Endodermal cell (in vitro differentiated cells): ENCODE results near the gene NREP. TPM values are rescaled to one million over a fixed set of nuclear protein-coding genes. Genes with fewer than 3 reads are reported as not detected.

Source experiments
- DNase-seq: peaks from one replicate; pipeline ENCODE4 v3.0.0-alpha.2; 2017
- H3K27ac ChIP-seq: 2 replicates; pipeline ENCODE4 v1.5.1; 2013; ENCODE audit warnings: mild to moderate bottlenecking, low read depth, low read length, moderate library complexity
- H3K27me3 ChIP-seq: 2 replicates; pipeline ENCODE4 v1.6.1; 2013; ENCODE audit warnings: mild to moderate bottlenecking, low read length, moderate library complexity; ENCODE audit not compliant: insufficient read depth, control insufficient read depth, poor library complexity, severe bottlenecking
- H3K36me3 ChIP-seq: 2 replicates; pipeline ENCODE4 v1.7.0; 2013; ENCODE audit warnings: mild to moderate bottlenecking, low read length, moderate library complexity; ENCODE audit not compliant: control insufficient read depth, insufficient read depth
- H3K4me1 ChIP-seq: one replicate; pipeline ENCODE4 v1.7.0; 2013; ENCODE audit warnings: low read length; ENCODE audit not compliant: control insufficient read depth, insufficient read depth
- H3K4me3 ChIP-seq: 2 replicates; pipeline ENCODE4 v1.5.1; 2013; ENCODE audit warnings: mild to moderate bottlenecking, low read length, moderate library complexity
- H3K9ac ChIP-seq: 2 replicates; pipeline ENCODE4 v1.6.1; 2013; ENCODE audit warnings: mild to moderate bottlenecking, low read length, moderate library complexity; ENCODE audit not compliant: poor library complexity, severe bottlenecking; ENCODE audit errors: extremely low read depth
- H3K9me3 ChIP-seq: 2 replicates; pipeline ENCODE4 v1.6.1; 2013; ENCODE audit warnings: mild to moderate bottlenecking, low read length, moderate library complexity; ENCODE audit not compliant: control insufficient read depth
- H3K27ac Mint-ChIP-seq: 2 replicates; pipeline ENCODE4 v1.8.0; 2020; ENCODE audit warnings: mixed read lengths
- H3K27me3 Mint-ChIP-seq: 2 replicates; pipeline ENCODE4 v1.8.0; 2021; ENCODE audit warnings: mild to moderate bottlenecking, mixed read lengths; ENCODE audit not compliant: insufficient read depth
- H3K36me3 Mint-ChIP-seq: 2 replicates; pipeline ENCODE4 v1.8.0; 2020; ENCODE audit warnings: low read depth, mixed read lengths
- H3K4me1 Mint-ChIP-seq: 2 replicates; pipeline ENCODE4 v1.8.0; 2020; ENCODE audit warnings: mixed read lengths
- H3K4me3 Mint-ChIP-seq: 2 replicates; pipeline ENCODE4 v1.8.0; 2020; ENCODE audit warnings: mild to moderate bottlenecking, moderate library complexity, mixed read lengths
- H3K9me3 Mint-ChIP-seq: 2 replicates; pipeline ENCODE4 v1.8.0; 2020; ENCODE audit warnings: mild to moderate bottlenecking, mixed read lengths
- WGBS, 2 experiments: methylation state at CpG; one replicate each; pipeline versions ENCODE4 v1.1.5 to v1.1.7; 2013; ENCODE audit warnings: missing lambda C conversion rate in 2 of 2, mixed read lengths in 1 of 2; ENCODE audit not compliant: insufficient coverage in 1 of 2, insufficient read length in 1 of 2; 5-methylcytosine and 5-hydroxymethylcytosine counted together
- total RNA-seq, 2 donors: library from RNA; stranded (reverse); fragmentation: NEBNext Ultra II Directional in 1 of 2; extraction: Animal tissue kit (Norgen Biotek cat#: 25700) in 1 of 2; gene quantifications; 2 replicates in 1 of 2; 3 replicates in 1 of 2; pipeline ENCODE4 v1.2.1, GENCODE V29; 2021
- TF ChIP-seq, protein P1 (sequence below): fragments of 200-600 bp; sonication (generic); conservative IDR thresholded peaks from 2 replicates; pipeline ENCODE4 v1.5.0; 2021; ENCODE audit warnings: antibody characterized with exemption, mild to moderate bottlenecking

NREP gene
- total RNA-seq, 2 donors from 2014 or later: 212 to 238 TPM

DNA sequence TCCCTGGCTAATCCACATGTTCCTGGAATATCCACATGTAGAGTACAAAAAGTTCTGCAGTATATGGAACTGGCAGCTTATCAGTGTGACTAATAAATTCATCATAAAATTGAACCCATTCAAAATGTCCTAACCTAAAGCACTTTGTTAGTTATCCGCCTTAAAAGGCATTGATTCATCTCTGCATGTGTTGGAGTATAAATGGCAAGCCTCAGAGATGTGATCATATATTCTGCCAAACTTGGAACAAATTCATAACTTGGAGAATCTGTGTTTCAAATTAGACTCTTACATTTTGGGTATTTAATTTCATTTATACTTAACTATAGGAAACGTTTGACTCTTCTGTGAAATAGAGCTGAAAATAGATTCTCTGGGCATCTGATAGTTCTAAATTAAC, 25.2 kb upstream of the NREP start:
- peaks cover 11% of the 10 kb centered on the region for H3K4me1 Mint-ChIP-seq

GRCh38 chr5:111781200-111781599, 24.2 kb upstream of the NREP start:
- peak overlapping the region; percentile 50 for H3K27ac Mint-ChIP-seq
- no peaks in the 10 kb centered on the region for H3K9me3 ChIP-seq
- DNase-seq: no peak
- H3K27me3 Mint-ChIP-seq: no peaks in the 10 kb centered on the region
- no peak overlapping the region for H3K4me3 ChIP-seq
- WGBS, 2 experiments: 82 to 94% methylated on average over 4 to 6 of the region's 6 CpGs
- H3K9ac ChIP-seq: no peak overlapping the region
- peaks cover 11% of the 10 kb centered on the region for H3K4me1 Mint-ChIP-seq
- peaks cover 7% of the 10 kb centered on the region for H3K4me1 ChIP-seq
- no peaks in the 10 kb centered on the region for H3K36me3 ChIP-seq
- H3K9me3 Mint-ChIP-seq: no peaks in the 10 kb centered on the region
- H3K27me3 ChIP-seq: no peaks in the 10 kb centered on the region
- no peak overlapping the region for H3K4me3 Mint-ChIP-seq
- H3K27ac ChIP-seq: no peak overlapping the region
- TF ChIP-seq, protein P1, sequence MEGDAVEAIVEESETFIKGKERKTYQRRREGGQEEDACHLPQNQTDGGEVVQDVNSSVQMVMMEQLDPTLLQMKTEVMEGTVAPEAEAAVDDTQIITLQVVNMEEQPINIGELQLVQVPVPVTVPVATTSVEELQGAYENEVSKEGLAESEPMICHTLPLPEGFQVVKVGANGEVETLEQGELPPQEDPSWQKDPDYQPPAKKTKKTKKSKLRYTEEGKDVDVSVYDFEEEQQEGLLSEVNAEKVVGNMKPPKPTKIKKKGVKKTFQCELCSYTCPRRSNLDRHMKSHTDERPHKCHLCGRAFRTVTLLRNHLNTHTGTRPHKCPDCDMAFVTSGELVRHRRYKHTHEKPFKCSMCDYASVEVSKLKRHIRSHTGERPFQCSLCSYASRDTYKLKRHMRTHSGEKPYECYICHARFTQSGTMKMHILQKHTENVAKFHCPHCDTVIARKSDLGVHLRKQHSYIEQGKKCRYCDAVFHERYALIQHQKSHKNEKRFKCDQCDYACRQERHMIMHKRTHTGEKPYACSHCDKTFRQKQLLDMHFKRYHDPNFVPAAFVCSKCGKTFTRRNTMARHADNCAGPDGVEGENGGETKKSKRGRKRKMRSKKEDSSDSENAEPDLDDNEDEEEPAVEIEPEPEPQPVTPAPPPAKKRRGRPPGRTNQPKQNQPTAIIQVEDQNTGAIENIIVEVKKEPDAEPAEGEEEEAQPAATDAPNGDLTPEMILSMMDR: no peak
- H3K36me3 Mint-ChIP-seq: no peaks in the 10 kb centered on the region

More for the DNA sequence above, 25.2 kb upstream of the NREP start:
- no peaks in the 10 kb centered on the region for H3K27me3 ChIP-seq
- no peak overlapping the region for H3K27ac ChIP-seq
- Mint-ChIP-seq H3K27ac (no peak overlapping the region), H3K4me3 (no peak overlapping the region), H3K9me3 (no peaks in the 10 kb centered on the region), H3K36me3 (no peaks in the 10 kb centered on the region), H3K27me3 (no peaks in the 10 kb centered on the region)
- H3K4me3 ChIP-seq: no peak overlapping the region
- H3K4me1 ChIP-seq: peaks cover 7% of the 10 kb centered on the region
- TF ChIP-seq, protein P1: no peak
- H3K9ac ChIP-seq: no peak overlapping the region
- WGBS, 2 experiments: 100% methylated on average over 1 of the region's 2 CpGs; no CpG with 5 or more reads in 1 of the 2 experiments
- no peaks in the 10 kb centered on the region for H3K36me3 ChIP-seq
- H3K9me3 ChIP-seq: no peaks in the 10 kb centered on the region
- no peak for DNase-seq

DNA sequence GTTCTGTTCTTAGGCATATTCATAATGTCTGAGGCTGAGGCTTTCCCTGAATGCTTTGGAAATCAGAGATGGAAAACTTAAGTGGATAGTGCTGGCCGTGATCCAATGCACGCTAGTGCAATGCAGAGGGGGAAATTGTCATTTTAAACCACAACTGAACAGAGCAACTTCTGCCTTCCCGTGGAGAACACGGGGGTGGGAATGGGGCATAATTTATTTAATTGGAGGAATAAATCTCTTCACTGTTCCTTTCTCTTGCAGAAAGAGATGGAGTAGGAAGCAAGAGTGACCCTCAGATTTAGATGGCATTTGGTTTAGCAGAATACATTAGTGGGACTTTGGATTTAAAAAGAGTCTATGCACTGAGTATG, 22.9 kb upstream of the NREP start:
- Mint-ChIP-seq H3K4me3 (no peak overlapping the region), H3K27me3 (no peaks in the 10 kb centered on the region), H3K4me1 (peaks cover 14% of the 10 kb centered on the region), H3K9me3 (no peaks in the 10 kb centered on the region), H3K36me3 (no peaks in the 10 kb centered on the region), H3K27ac (no peak overlapping the region)
- Histone ChIP-seq H3K4me1 (peaks cover 7% of the 10 kb centered on the region), H3K36me3 (no peaks in the 10 kb centered on the region), H3K9me3 (no peaks in the 10 kb centered on the region), H3K4me3 (no peak overlapping the region), H3K27me3 (no peaks in the 10 kb centered on the region), H3K27ac (no peak overlapping the region), H3K9ac (no peak overlapping the region)
- TF ChIP-seq, protein P1: no peak
- 74% methylated on average over 4 of the region's 4 CpGs; no CpG with 5 or more reads in 1 of the 2 experiments for WGBS, 2 experiments
- DNase-seq: no peak
